CD4-positive, alpha-beta T cell treated with Interleukin-15 for 4 hours (primary cell): ENCODE measurements around the gene SULT1A3.
A peak's percentile ranks its signal among the peaks of the same experiment; 100 is the strongest.
"Not testable (repeated sequence)": the region's sequence is repeated elsewhere in the genome, so short reads cannot be mapped to it uniquely, and the experiment has no call there.

ENCODE experiments used
- DNase-seq: peaks from one replicate; pipeline ENCODE4 v3.0.0-alpha.2; 2020; ENCODE audit warnings: low spot score

SULT1A3 gene

DNA sequence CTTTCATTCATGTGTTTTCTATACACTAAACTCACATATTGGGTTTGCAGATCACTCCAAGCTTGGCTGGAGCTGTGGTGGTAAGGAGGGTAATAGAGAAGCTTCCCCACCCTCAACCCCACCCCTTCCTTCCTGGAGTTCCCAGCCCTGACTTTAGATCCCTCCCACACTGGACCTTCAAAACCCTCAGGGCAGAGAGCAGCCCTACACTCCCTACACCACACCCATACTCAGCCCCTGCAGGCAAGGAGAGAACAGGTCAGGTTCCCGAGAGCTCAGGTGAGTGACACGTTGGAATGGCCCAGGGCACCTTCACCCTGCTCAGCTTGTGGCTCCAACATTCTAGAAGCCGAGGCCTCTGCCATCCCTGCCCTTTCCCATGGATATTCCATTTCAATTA lies at the start of gene SULT1A3:
TSS of gene SULT1A3 (plus strand) at position 207 of the 400 bp plus-strand sequence. CDS start 1,474 bp downstream, outside the sequence.
- DNase-seq, result not testable (repeated sequence)

DNA sequence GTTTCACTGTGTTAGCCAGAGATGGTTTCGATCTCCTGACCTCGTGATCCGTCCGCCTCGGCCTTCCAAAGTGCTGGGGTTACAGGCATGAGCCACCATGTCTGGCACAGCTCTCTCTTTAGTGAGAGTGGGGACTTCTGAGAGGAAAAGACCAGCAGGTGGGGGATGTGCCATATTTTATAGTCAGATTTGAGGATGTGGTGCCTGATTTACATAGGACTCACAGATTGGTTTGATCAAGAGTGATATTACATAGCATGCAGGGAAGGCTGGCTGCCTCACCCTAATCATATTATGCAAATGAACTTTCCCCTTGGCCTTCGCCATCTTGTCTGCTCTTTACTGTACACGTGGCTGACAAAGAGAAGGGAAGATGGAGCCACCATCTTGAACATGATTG lies 48.0 kb upstream of the SULT1A3 start:
- DNase-seq, result no peak

DNA sequence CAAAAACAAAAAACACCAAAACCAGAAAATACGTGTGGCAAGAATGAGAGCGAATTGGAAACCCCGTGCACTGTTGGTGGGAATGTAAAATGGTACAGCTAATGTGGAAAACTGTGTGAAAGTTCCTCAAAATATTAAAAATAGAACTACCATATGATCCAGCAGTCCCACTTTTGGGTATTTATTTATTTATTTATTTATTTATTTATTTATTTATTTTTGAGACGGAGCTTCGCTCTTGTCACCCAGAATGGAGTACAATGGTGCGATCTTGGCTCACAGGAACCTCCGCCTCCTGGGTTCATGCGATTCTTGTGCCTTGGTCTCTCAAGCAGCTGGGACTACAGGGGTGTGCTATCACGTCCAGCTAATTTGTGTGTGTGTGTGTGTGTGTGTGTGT lies 46.5 kb upstream of the SULT1A3 start:
- DNase-seq, result no peak

DNA sequence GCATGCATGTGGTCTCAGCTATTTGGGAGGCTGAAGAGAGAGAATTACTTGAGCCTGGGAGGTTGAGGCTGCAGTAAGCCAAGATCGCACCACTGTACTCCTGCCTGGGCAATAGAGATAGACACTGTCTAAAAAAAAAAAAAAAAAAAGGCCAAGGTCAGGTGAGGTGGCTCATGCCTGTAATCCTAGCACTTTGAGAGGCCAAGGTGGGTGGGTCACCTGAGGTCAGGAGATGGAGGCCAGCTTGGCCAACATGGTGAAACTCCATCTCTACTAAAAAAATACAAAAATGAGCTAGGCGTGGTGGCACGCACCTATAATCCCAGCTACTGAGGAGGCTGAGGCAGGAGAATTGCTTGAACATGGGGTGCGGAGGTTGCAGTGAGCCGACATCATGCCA lies 43.9 kb upstream of the SULT1A3 start:
- no peak for DNase-seq

DNA sequence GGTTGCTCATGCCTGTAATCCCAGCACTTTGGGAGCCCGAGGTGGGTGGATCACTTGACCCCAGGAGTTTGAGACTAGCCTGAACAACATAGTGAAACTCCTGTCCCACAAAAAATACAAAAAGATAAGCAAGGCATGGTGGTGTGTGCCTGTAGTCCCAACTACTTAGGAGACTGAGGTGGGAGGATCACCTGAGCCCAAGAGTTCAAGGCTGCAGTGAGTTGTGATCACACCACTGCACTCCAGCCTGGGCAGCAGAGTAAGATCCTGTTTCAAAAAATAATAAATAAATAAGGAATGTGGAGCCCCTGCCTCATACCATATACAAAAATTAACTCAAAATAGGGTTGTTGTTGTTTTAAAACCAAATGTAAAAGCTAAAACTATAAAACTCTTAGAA lies 41.8 kb upstream of the SULT1A3 start:
- DNase-seq, result no peak

DNA sequence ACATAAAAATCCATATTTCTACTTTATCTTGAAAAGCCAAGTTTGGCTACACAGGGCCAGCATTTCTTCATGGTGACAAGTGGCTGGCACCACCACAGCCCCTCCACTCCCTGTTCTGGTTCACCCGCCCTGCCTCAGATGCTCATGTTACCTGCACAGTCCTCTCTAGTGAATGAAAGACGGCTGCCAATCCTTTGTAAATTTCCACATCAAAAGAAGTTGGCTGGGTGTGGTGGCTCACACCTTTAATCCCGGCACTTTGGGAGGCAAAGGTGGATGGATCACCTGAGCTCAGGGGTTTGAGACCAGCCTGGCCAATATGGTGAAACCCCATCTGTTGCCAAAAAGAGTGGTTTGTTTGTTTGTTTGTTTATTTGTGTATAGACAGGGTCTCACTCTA lies 35.5 kb upstream of the SULT1A3 start:
- DNase-seq, result no peak

DNA sequence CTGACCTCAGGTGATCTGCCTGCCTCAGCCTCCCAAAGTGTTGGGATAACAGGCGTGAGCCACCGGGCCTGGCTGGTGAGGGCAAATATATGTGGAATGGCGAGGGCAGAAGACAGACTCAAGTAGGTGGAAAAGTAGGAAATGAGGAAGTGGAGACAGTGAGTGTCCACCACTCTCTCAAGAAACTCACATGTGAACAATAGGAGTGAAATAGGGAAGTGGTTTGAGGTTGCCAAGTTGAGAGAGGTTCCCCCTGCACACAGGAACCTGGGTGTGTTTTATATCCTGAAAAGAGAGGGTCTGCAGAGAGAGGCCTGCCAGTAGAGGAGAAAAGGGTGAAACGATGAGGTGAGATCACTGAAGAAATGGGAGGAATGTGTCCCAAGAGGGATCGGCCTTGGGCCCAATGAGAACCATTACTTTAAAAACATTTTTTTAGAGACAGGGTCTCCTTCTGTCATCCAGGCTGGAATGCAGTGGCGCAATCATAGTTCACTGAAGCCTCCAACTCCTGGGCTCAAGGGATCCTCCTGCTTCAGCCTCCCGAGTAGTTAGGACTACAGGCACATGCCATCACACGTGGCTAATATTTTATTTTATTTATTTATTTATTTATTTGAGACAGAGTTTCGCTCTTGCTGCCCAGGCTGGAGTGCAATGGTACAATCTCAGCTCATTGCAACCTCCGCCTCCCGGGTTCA lies 32.7 kb upstream of the SULT1A3 start:
- DNase-seq, result no peak

DNA sequence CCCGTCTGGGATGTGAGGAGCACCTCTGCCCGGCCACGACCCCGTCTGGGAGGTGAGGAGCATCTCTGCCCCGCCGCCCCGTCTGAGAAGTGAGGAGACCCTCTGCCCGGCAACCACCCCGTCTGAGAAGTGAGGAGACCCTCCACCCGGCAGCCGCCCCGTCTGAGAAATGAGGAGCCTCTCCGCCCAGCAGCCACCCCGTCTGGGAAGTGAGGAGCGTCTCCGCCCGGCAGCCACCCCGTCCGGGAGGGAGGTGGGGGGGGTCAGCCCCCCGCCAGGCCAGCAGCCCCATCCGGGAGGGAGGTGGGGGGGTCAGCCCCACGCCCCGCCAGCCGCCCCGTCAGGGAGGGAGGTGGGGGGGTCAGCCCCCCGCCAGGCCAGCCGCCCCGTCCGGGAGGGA lies 30.3 kb upstream of the SULT1A3 start:
- DNase-seq, result not testable (repeated sequence)

DNA sequence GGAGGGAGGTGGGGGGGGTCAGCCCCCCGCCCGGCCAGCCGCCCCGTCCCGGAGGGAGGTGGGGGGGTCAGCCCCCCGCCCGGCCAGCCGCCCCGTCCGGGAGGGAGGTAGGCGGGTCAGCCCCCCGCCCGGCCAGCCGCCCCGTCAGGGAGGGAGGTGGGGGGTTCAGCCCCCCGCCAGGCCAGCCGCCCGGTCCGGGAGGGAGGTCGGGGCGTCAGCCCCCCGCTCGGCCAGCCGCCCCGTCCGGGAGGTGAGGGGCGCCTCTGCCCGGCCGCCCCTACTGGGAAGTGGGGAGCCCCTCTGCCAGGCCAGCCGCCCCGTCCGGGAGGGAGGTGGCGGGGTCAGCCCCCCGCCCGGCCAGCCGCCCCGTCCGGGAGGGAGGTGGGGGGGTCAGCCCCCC lies 29.6 kb upstream of the SULT1A3 start:
- DNase-seq, result not testable (repeated sequence)

DNA sequence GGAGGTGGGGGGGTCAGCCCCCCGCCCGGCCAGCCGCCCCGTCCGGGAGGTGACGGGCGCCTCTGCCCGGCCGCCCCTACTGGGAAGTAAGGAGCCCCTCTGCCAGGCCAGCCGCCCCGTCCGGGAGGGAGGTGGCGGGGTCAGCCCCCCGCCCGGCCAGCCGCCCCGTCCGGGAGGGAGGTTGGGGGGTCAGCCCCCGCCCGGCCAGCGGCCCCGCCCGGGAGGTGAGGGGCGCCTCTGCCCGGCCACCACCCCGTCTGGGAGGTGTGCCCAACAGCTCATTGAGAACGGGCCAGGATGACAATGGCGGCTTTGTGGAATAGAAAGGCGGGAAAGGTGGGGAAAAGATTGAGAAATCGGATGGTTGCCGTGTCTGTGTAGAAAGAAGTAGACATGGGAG lies 28.9 kb upstream of the SULT1A3 start:
- not testable (repeated sequence) for DNase-seq

DNA sequence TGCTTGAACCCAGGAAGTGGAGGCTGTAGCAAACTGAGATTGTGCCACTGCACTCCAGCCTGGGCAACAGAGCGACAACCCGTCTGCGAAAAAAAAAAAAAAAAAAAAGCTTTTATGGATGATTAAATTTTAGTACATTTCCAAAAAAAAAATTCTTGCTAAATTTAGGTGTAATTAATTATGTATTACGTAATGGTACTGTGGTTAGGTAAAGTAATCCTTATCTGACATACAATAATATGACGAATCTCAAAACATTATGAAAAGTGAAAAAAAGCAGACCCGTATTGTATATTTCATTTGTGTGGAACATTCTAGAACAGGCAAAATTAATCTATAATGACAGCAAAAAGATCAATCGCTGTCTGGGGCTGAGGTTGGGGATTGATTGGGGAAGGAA lies 26.0 kb upstream of the SULT1A3 start:
- DNase-seq, result no peak

DNA sequence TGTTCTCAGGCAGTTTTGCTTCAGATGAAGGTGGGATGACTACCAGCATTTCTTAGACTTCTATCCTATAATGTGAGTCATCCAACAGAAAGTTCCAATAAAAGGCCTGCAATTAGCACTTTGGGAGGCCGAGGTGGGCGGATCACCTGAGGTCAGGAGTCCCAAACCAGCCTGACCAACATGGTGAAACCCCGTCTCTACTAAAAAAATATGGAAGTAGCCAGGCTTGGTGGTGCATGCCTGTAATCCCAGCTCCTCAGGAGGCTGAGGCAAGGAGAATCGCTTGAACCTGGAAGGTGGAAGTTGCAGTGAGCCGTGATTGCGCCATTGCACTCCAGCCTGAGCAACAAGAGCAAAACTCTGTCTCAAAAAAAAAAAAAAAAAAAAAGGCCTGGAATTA lies 22.2 kb upstream of the SULT1A3 start:
- not testable (repeated sequence) for DNase-seq

DNA sequence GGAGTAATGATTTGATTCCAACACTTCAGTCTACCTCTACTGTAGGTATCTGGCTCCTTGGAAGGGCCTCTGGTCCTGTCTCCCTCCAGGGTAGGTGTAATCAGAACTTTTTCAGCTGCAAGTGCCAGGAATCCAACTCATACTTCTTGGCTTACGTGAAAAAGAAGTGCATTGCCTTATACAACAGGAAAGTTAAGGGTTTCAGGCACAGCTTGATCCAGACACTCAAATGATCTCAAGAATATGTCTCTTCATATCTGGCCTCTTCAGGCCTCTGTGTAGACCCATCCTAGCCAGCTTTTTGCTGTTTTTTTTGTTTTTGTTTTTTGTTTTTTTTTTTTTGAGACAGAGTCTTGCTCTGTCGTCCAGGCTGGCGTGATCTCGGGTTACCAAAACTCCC lies 19.9 kb upstream of the SULT1A3 start:
- DNase-seq, result no peak

DNA sequence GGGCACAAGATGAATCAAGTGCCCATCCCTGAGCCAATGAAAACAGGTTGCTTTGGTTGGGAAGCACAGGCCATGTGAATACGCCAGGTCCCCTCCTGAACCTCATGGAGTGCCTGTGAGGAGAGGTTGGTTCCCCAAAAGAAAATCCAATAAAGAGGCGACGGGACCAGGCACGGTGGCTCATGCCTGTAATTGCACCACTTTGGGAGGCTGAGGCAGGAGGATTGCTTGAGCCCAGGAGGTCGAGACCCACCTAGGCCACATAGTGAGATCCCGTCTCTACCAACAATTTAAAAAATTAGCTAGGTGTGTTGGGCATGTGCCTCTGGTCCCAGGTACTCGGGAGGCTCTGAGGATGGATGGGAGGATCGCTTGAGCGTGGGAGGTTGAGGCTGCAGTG lies 19.1 kb upstream of the SULT1A3 start:
- DNase-seq, result no peak

DNA sequence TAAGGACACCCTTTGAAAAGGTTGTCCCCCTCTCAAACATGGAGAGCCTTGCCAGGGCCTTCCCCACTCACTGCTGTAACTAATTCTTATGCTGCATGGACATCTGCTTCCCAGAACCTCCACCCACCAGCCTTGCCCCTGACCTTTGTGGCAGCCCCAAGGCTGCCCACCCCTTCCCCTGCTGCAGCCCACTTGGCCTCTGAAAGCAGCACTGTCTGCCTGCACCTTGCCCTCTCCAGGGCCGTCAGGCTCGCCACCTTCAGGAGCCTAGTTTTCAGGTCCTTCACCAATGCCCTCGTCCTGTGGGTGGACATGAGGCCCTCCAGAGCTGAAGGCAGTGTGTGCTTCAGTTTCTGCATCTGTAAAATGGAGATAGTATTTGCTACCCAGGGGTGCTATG lies 18.3 kb upstream of the SULT1A3 start:
- DNase-seq, result no peak

DNA sequence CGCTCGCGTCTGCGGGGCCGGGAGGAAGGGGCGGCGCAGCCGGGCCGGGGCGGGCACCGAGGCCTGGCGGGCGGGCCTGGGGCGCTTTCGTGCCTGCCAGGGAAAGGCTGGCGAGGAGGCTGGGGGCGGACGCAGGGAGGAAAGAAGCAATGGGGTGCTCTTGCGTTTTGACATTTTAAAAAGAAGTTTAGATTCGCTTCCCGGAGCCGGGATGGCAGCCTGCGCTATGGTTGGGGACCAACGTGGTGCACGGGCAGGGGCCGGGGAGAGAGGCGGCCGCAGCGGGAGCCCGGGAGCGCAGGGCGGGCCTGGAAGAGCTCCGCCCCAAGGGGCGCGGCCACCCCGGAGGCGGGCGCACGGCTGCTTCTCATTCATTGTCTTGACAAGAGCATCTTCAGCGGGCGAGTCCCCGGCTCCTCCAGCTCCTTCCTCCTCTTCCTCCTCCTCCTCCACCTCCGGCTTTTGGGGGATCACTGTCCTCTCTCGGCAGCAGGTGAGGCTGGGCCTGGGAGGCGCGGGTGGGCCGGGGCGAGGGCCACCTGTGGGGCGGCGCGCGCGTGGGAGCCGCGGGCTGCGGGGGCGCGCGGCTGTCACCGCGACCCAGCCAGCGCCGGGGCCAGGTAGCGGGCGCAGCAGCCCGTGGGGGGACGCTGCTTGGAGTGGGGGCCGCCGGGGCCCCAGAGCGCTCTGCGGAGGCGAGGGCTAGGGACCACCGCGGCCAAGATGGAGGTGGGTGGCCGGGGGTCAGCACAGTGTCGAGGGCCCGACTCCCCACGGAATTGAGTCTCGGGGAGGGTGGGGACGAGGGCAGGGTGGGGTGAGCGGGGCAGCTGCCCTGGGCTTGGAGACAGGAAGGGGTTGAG lies 15.6 kb upstream of the SULT1A3 start, which contains the start of gene CORO1A:
TSS of gene CORO1A (plus strand) at position 370 of the 863 bp plus-strand sequence. CDS start 1,608 bp downstream, outside the sequence.
- peak; percentile 75 for DNase-seq

DNA sequence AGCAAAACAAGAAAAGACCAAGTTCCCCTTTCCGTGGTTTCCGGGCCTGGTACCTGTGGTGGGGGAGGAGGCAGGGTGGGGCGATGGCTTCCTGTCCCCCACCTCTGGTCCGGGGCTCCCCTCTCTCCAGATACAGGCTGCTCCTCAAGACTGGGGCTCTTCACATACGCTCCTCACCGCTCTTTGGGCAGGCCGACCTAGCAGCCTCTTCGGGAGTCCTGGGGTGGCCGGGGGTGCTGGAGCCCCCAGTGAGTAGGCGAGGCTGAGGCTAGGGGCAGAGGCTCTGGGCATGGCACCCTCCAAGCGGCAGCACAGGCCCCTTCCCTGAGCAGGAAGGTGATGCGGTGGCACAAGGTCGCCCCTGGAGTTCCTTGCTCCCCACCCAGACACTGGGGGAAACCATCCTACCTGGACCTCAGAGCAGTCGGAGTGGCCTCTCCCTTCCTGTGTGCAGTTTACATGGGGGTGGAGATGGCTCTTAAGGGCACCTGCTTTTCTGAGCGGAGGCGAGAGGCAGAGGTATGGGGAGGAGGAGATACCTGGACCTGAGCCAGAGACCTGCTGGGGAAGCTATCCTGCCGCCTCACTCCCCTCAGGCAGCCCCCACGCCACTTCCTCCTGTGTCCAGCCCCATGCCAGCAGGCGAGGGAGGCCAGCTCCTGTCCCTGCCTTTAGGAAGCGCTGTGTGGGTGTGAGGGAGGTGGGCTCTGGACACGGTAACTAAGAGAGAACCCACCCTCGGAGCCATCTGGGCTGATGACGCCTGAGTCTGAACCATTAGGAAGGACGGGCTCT lies 14.8 kb upstream of the SULT1A3 start:
- DNase-seq, result peak; percentile 82

DNA sequence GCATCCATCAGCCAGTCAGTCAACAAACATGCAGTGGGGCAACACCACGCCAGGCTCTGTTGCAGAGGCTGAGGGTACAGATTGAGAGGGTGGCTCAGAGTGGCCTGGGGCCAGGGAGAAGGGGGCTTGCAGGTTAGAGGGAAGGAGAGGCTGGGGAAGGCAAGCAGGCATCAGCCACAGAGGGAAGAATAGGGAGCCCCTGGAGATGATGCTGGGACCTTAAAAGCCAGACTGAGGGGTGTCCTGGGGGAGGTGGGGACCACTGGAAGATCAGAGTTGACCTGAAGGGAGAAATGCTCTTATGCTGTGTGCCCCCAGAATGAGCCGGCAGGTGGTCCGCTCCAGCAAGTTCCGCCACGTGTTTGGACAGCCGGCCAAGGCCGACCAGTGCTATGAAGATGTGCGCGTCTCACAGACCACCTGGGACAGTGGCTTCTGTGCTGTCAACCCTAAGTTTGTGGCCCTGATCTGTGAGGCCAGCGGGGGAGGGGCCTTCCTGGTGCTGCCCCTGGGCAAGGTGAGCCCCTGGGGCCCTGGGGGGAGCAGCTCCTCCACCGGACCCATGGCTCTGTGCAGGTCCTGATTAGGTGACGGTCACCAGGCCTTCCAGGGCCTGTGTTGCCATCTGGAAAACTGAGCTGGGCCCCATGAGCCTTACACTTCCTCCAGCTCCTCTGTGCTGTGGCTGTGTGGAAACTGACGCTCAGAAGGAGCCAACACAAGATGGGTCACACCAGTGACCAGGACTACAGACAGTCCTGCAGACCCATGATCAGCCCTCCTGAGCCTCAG lies 14.0 kb upstream of the SULT1A3 start:
- DNase-seq, result peak; percentile 14

DNA sequence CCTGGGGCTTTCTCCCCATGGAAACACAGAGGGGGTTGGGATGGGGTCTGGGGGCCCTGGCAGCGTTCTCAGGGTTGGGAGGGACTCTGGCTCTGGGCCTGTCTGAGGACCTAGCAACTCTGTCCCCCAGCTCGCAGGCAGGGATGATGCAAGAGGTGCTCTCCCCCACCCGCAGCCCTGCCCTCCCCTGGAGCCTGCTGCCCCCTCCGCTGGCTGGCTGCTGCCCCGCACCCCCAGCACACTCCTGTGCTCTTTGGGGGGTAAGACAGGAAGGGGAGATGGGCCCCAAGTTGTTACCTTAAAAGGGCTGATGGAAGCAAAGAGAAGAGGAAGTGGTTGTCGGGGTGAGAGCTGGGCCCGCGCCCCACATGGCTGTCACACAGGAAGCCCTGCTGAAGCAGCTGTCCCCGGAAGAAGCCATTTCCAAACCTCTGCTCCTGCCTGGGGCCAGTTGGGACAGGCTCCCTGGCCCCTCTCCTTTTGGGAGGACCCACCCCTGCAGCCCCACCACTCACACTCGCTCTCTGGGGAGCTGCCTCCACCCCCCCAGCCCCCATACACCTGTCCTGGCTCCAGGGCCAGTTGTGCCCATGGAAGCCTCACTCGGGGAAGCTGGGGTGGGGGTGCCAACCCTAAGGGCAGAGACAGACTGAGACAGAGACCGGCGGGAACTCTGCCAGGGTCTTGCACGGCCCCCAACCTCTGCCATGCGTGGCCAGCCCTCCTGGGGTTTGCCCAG lies 13.2 kb upstream of the SULT1A3 start:
- peak; percentile 89 for DNase-seq

DNA sequence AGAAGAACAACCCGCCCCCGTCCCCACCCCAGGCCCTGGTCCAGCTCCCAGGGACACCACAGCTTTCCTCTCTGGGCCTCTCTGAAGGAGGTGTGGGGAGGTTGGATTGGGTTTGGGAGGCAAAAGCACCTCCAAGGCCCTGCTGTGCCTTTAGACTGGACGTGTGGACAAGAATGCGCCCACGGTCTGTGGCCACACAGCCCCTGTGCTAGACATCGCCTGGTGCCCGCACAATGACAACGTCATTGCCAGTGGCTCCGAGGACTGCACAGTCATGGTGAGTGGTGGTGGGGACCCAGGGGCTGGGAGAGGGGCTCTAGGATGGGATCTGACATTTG lies 12.6 kb upstream of the SULT1A3 start:
- DNase-seq, result no peak
